ENCODE results near the gene PLCB1. TPM values are rescaled to one million over a fixed set of nuclear protein-coding genes. Genes with fewer than 3 reads are reported as not detected.

The PLCB1 gene
- polyA plus RNA-seq, 1 donor (not counting 4 experiments of a cell fraction or from before 2014, with no cell fraction given), result 0.37 TPM

GRCh38 chr20:8876366-8876765 is 744.3 kb downstream of the PLCB1 start:
- no peaks in the 10 kb centered on the region for H3K4me1 ChIP-seq (ENCODE audit: control insufficient read depth, extremely low read depth, insufficient read depth, low read length)
- FAIRE-seq, result no peak

GRCh38 chr20:8877294-8877693 is 745.2 kb downstream of the PLCB1 start:
- Histone ChIP-seq H3K4me1 (ENCODE audit: control insufficient read depth, extremely low read depth, insufficient read depth, low read length) (no peaks in the 10 kb centered on the region), H3K36me3 (ENCODE audit: control insufficient read depth in 2 of 2, extremely low read depth in 1 of 2, insufficient read depth in 2 of 2, low read length in 2 of 2) (no peaks in the 10 kb centered on the region), H3K9ac (ENCODE audit: control insufficient read depth, extremely low read depth, insufficient read depth, low read length) (no peak overlapping the region), H2AFZ (ENCODE audit: control insufficient read depth, low read length) (no peak overlapping the region), H3K4me2 (ENCODE audit: control insufficient read depth, extremely low read depth, insufficient read depth, low read depth, low read length) (no peak overlapping the region), H3K9me1 (ENCODE audit: control insufficient read depth, extremely low read depth, insufficient read depth, low read length) (no peaks in the 10 kb centered on the region), H3K9me3 (ENCODE audit: control insufficient read depth, low read depth, low read length) (no peaks in the 10 kb centered on the region), H4K20me1 (ENCODE audit: control insufficient read depth, extremely low read depth, insufficient read depth, low read length) (no peaks in the 10 kb centered on the region), H3K27me3 (ENCODE audit: control insufficient read depth, extremely low read depth, insufficient read depth, low read length) (no peaks in the 10 kb centered on the region), H3K27ac (ENCODE audit: control insufficient read depth, insufficient read depth, low read length) (no peak overlapping the region), H3K4me3 (ENCODE audit: control insufficient read depth in 2 of 3, extremely low read depth in 1 of 3, insufficient read depth in 2 of 3, low read depth in 1 of 3, low read length in 3 of 3) (no peak overlapping the region), H3K79me2 (ENCODE audit: control insufficient read depth, insufficient read depth, low read length) (no peaks in the 10 kb centered on the region)
- TF ChIP-seq CTCF (optimal IDR thresholded peaks at IDR 0.05 in 1 of 3, IDR thresholded peaks at IDR 0.05 in 1 of 3, conservative IDR thresholded peaks at IDR 0.05 in 1 of 3; ENCODE audit: extremely low read depth in 1 of 3, insufficient read depth in 2 of 3, low read length in 3 of 3), result no peak
- TF ChIP-seq EZH2 (IDR thresholded peaks at IDR 0.05; ENCODE audit: low read length), result no peak
- DNase-seq (ENCODE audit: low read depth, low spot score) (no peak), FAIRE-seq (no peak)
- dilution Hi-C loops (cut with MboI; ENCODE audit: extremely low pct_ligation_motif_present, low sequenced_read_pairs), result no loop called here

More at GRCh38 chr20:8876366-8876765, 744.3 kb downstream of the PLCB1 start:
- Histone ChIP-seq H3K36me3 (ENCODE audit: control insufficient read depth in 2 of 2, extremely low read depth in 1 of 2, insufficient read depth in 2 of 2, low read length in 2 of 2) (no peaks in the 10 kb centered on the region), H2AFZ (ENCODE audit: control insufficient read depth, low read length) (no peak overlapping the region), H3K4me3 (ENCODE audit: control insufficient read depth in 2 of 3, extremely low read depth in 1 of 3, insufficient read depth in 2 of 3, low read depth in 1 of 3, low read length in 3 of 3) (no peak overlapping the region), H3K27ac (ENCODE audit: control insufficient read depth, insufficient read depth, low read length) (no peak overlapping the region), H3K79me2 (ENCODE audit: control insufficient read depth, insufficient read depth, low read length) (no peaks in the 10 kb centered on the region), H4K20me1 (ENCODE audit: control insufficient read depth, extremely low read depth, insufficient read depth, low read length) (no peaks in the 10 kb centered on the region), H3K27me3 (ENCODE audit: control insufficient read depth, extremely low read depth, insufficient read depth, low read length) (no peaks in the 10 kb centered on the region), H3K4me2 (ENCODE audit: control insufficient read depth, extremely low read depth, insufficient read depth, low read depth, low read length) (no peak overlapping the region), H3K9ac (ENCODE audit: control insufficient read depth, extremely low read depth, insufficient read depth, low read length) (no peak overlapping the region), H3K9me3 (ENCODE audit: control insufficient read depth, low read depth, low read length) (no peaks in the 10 kb centered on the region), H3K9me1 (ENCODE audit: control insufficient read depth, extremely low read depth, insufficient read depth, low read length) (no peaks in the 10 kb centered on the region)
- dilution Hi-C loops (cut with MboI; ENCODE audit: extremely low pct_ligation_motif_present, low sequenced_read_pairs), result no loop called here
- no peak for TF ChIP-seq EZH2 (IDR thresholded peaks at IDR 0.05; ENCODE audit: low read length)
- DNase-seq (ENCODE audit: low read depth, low spot score), result no peak

- Histone ChIP-seq H3K36me3 (ENCODE audit: control insufficient read depth in 2 of 2, extremely low read depth in 1 of 2, insufficient read depth in 2 of 2, low read length in 2 of 2) (no peaks in the 10 kb centered on the region), H3K4me3 (ENCODE audit: control insufficient read depth in 2 of 3, extremely low read depth in 1 of 3, insufficient read depth in 2 of 3, low read depth in 1 of 3, low read length in 3 of 3) (no peak overlapping the region), H3K4me2 (ENCODE audit: control insufficient read depth, extremely low read depth, insufficient read depth, low read depth, low read length) (no peak overlapping the region), H3K27me3 (ENCODE audit: control insufficient read depth, extremely low read depth, insufficient read depth, low read length) (no peaks in the 10 kb centered on the region), H3K9ac (ENCODE audit: control insufficient read depth, extremely low read depth, insufficient read depth, low read length) (no peak overlapping the region), H3K9me3 (ENCODE audit: control insufficient read depth, low read depth, low read length) (no peaks in the 10 kb centered on the region), H3K27ac (ENCODE audit: control insufficient read depth, insufficient read depth, low read length) (no peak overlapping the region), H3K79me2 (ENCODE audit: control insufficient read depth, insufficient read depth, low read length) (no peaks in the 10 kb centered on the region), H3K9me1 (ENCODE audit: control insufficient read depth, extremely low read depth, insufficient read depth, low read length) (no peaks in the 10 kb centered on the region), H2AFZ (ENCODE audit: control insufficient read depth, low read length) (no peak overlapping the region), H4K20me1 (ENCODE audit: control insufficient read depth, extremely low read depth, insufficient read depth, low read length) (no peaks in the 10 kb centered on the region), H3K4me1 (ENCODE audit: control insufficient read depth, extremely low read depth, insufficient read depth, low read length) (no peaks in the 10 kb centered on the region)
- FAIRE-seq (no peak), DNase-seq (ENCODE audit: low read depth, low spot score) (no peak)
- TF ChIP-seq CTCF (optimal IDR thresholded peaks at IDR 0.05 in 1 of 3, IDR thresholded peaks at IDR 0.05 in 1 of 3, conservative IDR thresholded peaks at IDR 0.05 in 1 of 3; ENCODE audit: extremely low read depth in 1 of 3, insufficient read depth in 2 of 3, low read length in 3 of 3) (no peak), EZH2 (IDR thresholded peaks at IDR 0.05; ENCODE audit: low read length) (no peak)
- dilution Hi-C loops (cut with MboI; ENCODE audit: extremely low pct_ligation_motif_present, low sequenced_read_pairs), result no loop called here
These were observed 747.6 kb downstream of the PLCB1 start for GRCh38 chr20:8879669-8880068.

All from keratinocyte (primary cell).